NOMO-1 treated with DMSO at 0.1 percent for 48 hours (cell line): ENCODE results near the gene MACROH2A1.

ENCODE experiments used
- DNase-seq: peaks from one replicate; lab custom pipeline; 2025; ENCODE audit not compliant: unreplicated experiment; lab: John Stamatoyannopoulos, UW

The MACROH2A1 gene

DNA sequence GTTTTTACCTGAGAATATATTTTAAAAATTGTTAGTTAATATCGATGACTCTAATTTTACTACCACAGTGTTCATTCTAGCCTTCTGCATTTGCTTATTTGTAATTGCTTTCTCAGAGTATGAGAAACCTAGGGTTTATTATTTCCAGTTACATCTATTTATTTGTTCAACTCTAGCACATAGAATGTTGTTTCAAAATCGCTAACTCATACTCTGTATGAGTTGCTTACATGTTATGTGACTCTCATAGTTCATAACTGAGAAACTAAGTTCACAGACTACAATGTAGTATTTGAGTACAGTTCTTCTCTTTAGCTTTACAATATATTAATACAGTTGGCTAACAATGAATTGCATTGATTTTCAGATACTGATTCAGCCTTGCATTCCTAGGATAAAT is 103.2 kb downstream of the MACROH2A1 start:
- no peak for DNase-seq

GRCh38 chr5:135294793-135295192 is 104.2 kb downstream of the MACROH2A1 start:
- DNase-seq: no peak

DNA sequence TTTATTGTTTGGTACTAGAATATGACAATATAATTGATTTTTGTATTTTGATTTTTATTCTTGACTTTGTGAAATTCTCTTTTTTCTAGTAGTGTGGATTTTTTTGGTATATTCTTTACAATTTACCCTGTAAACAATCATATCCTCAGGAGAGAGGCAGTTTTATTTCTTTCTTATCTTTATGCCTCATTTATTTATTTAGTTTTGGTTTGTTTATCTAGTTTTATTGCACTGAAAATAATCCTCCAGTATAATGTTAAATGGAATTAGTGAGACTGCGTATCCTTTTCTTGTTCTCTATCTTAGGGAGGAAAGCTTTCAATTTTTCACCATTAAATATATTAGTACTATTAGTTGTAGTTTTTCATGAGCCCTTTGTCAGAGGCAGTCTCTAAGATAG is 109.4 kb downstream of the MACROH2A1 start:
- DNase-seq: no peak

GRCh38 chr5:135287551-135287950 is 111.5 kb downstream of the MACROH2A1 start:
- no peak for DNase-seq
